Liver (tissue), 9 donors: ENCODE measurements around the gene LDLRAD3. TPM values are rescaled to one million over a fixed set of nuclear protein-coding genes. Genes with fewer than 3 reads are reported as not detected.

Source experiments
- DNase-seq: peaks from one replicate; pipeline ENCODE4 v3.0.0-alpha.2; 2017; ENCODE audit warnings: low spot score
- H3K27ac ChIP-seq, 2 donors: one replicate each; pipeline ENCODE4 v1.7.0; 2013; ENCODE audit warnings: inconsistent platforms in 2 of 2, low read length in 2 of 2, control low read depth in 1 of 2, low read depth in 1 of 2, mild to moderate bottlenecking in 1 of 2
- H3K27me3 ChIP-seq, 4 donors: one replicate each; pipeline versions ENCODE4 v1.6.1 to v1.7.0; 2013; ENCODE audit warnings: low read length in 3 of 4, inconsistent platforms in 1 of 4, mild to moderate bottlenecking in 1 of 4, moderate library complexity in 1 of 4; ENCODE audit not compliant: control insufficient read depth in 4 of 4, insufficient read depth in 4 of 4
- H3K36me3 ChIP-seq, 4 donors: one replicate each; pipeline versions ENCODE4 v1.6.1 to v1.7.0; 2013; ENCODE audit warnings: low read length in 3 of 4, mild to moderate bottlenecking in 3 of 4, low read depth in 1 of 4, moderate library complexity in 1 of 4; ENCODE audit not compliant: control insufficient read depth in 4 of 4, insufficient read depth in 3 of 4
- H3K4me1 ChIP-seq, 4 donors: one replicate each; pipeline versions ENCODE4 v1.6.1 to v1.7.0; 2013; ENCODE audit warnings: low read length in 3 of 4, mild to moderate bottlenecking in 3 of 4, moderate library complexity in 1 of 4; ENCODE audit not compliant: control insufficient read depth in 4 of 4, insufficient read depth in 4 of 4
- H3K4me3 ChIP-seq, 3 donors: one replicate each; pipeline versions ENCODE4 v1.6.1 to v1.7.0; 2013; ENCODE audit warnings: low read length in 3 of 3, control low read depth in 1 of 3, low read depth in 1 of 3, mild to moderate bottlenecking in 1 of 3
- H3K9ac ChIP-seq, 2 donors: one replicate each; pipeline ENCODE4 v1.7.0; 2013; ENCODE audit warnings: low read length in 2 of 2, mild to moderate bottlenecking in 2 of 2, moderate library complexity in 2 of 2, control low read depth in 1 of 2, low read depth in 1 of 2
- H3K9me3 ChIP-seq, 4 donors: one replicate each; pipeline versions ENCODE4 v1.6.1 to v1.7.0; 2013; ENCODE audit warnings: low read length in 3 of 4; ENCODE audit not compliant: control insufficient read depth in 4 of 4
- ATF3 ChIP-seq: IDR thresholded peaks from 2 replicates; pipeline ENCODE4 v1.6.1; 2016; ENCODE audit warnings: antibody characterized with exemption
- FOXA1 ChIP-seq: IDR thresholded peaks from 2 replicates; pipeline ENCODE4 v1.6.1; 2016; ENCODE audit warnings: antibody characterized with exemption
- FOXA2 ChIP-seq: IDR thresholded peaks from 2 replicates; pipeline ENCODE4 v1.6.1; 2016; ENCODE audit warnings: antibody characterized with exemption
- GABPA ChIP-seq, 2 donors: IDR thresholded peaks in 1 of 2; conservative IDR thresholded peaks in 1 of 2; 2 replicates each; pipeline ENCODE4 v1.6.1; 2016; ENCODE audit warnings: antibody characterized with exemption in 2 of 2, mild to moderate bottlenecking in 1 of 2, moderate library complexity in 1 of 2
- HNF4A ChIP-seq, 2 donors: conservative IDR thresholded peaks; 2 replicates each; pipeline ENCODE4 v1.6.1; 2016; ENCODE audit warnings: antibody characterized with exemption in 2 of 2, mild to moderate bottlenecking in 2 of 2
- HNF4G ChIP-seq: IDR thresholded peaks from 2 replicates; pipeline ENCODE4 v1.6.1; 2016; ENCODE audit warnings: antibody characterized with exemption
- JUND ChIP-seq, 2 donors: IDR thresholded peaks; 2 replicates each; pipeline ENCODE4 v1.6.1; 2016; ENCODE audit warnings: antibody characterized with exemption in 2 of 2
- MAX ChIP-seq: IDR thresholded peaks from 2 replicates; pipeline ENCODE4 v1.6.1; 2016; ENCODE audit warnings: antibody characterized with exemption
- NR2F2 ChIP-seq: IDR thresholded peaks from 2 replicates; pipeline ENCODE4 v1.6.1; 2016; ENCODE audit warnings: antibody characterized with exemption
- RAD21 ChIP-seq, 2 donors: IDR thresholded peaks; 2 replicates each; pipeline ENCODE4 v1.6.1; 2016; ENCODE audit warnings: antibody characterized with exemption in 2 of 2, mild to moderate bottlenecking in 2 of 2
- REST ChIP-seq: IDR thresholded peaks from 2 replicates; pipeline ENCODE4 v1.6.1; 2016; ENCODE audit warnings: antibody characterized with exemption, mild to moderate bottlenecking
- RXRA ChIP-seq, 2 donors: IDR thresholded peaks; 2 replicates each; pipeline ENCODE4 v1.6.1; 2017 to 2018; ENCODE audit warnings: antibody characterized with exemption in 2 of 2, mild to moderate bottlenecking in 1 of 2
- SP1 ChIP-seq: IDR thresholded peaks from 2 replicates; pipeline ENCODE4 v1.6.1; 2018; ENCODE audit warnings: antibody characterized with exemption, mild to moderate bottlenecking
- TAF1 ChIP-seq: conservative IDR thresholded peaks from 2 replicates; pipeline ENCODE4 v1.6.1; 2016; ENCODE audit warnings: antibody characterized with exemption, mild to moderate bottlenecking
- YY1 ChIP-seq: IDR thresholded peaks from 2 replicates; pipeline ENCODE4 v1.6.1; 2016; ENCODE audit warnings: antibody characterized with exemption, mild to moderate bottlenecking
- WGBS: extraction: QIAGEN DNeasy Blood & Tissue Kit; methylation state at CpG from one replicate; pipeline ENCODE4 v1.1.7; 2013; 5-methylcytosine and 5-hydroxymethylcytosine counted together
- polyA plus RNA-seq, 2 donors: library from polyadenylated mRNA; stranded (reverse) in 1 of 2; unstranded in 1 of 2; fragments of 200-250 nt in 1 of 2; fragments of >200 nt in 1 of 2; fragmentation: Nextera tagmentation in 1 of 2; extraction: Ambion mirVana in 1 of 2; gene quantifications; one replicate each; pipeline versions ENCODE4 v1.2.1 to v1.2.3, GENCODE V29; 2013 to 2015
- total RNA-seq, 2 donors: library from RNA; depleted of rRNA; stranded (reverse); fragments of >200 nt; gene quantifications; one replicate each; pipeline ENCODE4 v1.2.3, GENCODE V29; 2014
- donor health status: healthy.
- donor health status: healthy.
- donor health status: healthy.
- donor health status: healthy.
- donor health status: healthy.

LDLRAD3 gene
- total and polyA plus RNA-seq, 4 donors: 0.75 to 1.3 (median 0.93) TPM

- TF ChIP-seq MAX (no peak), NR2F2 (no peak), RAD21 (IDR thresholded peaks at IDR 0.05) (no peak), RXRA (IDR thresholded peaks at IDR 0.05) (no peak)
These were observed 295.8 kb downstream of the LDLRAD3 start (continued) for GRCh38 chr11:36239636-36240035.

GRCh38 chr11:36240173-36240572 lies 296.3 kb downstream of the LDLRAD3 start:
- TF ChIP-seq FOXA1 (no peak), JUND (IDR thresholded peaks at IDR 0.05) (no peak), ATF3 (no peak), YY1 (no peak)
- WGBS: 81% methylated on average over 4 of the region's 4 CpGs
- no peak overlapping the region for H3K4me3 ChIP-seq
- H3K27ac ChIP-seq: no peak overlapping the region
- no peak overlapping the region for H3K9ac ChIP-seq
- no peaks in the 10 kb centered on the region for H3K27me3 ChIP-seq
- H3K36me3 ChIP-seq: no peaks in the 10 kb centered on the region
- H3K9me3 ChIP-seq: no peaks in the 10 kb centered on the region
- H3K4me1 ChIP-seq: no peaks in the 10 kb centered on the region
- DNase-seq: no peak

GRCh38 chr11:36240801-36241200 lies 296.9 kb downstream of the LDLRAD3 start:
- TF ChIP-seq RXRA (IDR thresholded peaks at IDR 0.05) (no peak), NR2F2 (no peak), HNF4G (no peak), JUND (IDR thresholded peaks at IDR 0.05) (no peak), HNF4A (conservative IDR thresholded peaks at IDR 0.05) (no peak), GABPA (IDR thresholded peaks at IDR 0.05 in 1 of 2, conservative IDR thresholded peaks at IDR 0.05 in 1 of 2) (no peak), MAX (no peak), FOXA2 (no peak), ATF3 (no peak), SP1 (no peak), FOXA1 (no peak), REST (no peak), TAF1 (no peak), RAD21 (IDR thresholded peaks at IDR 0.05) (no peak)
- H3K27ac ChIP-seq: no peak overlapping the region
- no peak overlapping the region for H3K4me3 ChIP-seq
- H3K9me3 ChIP-seq: no peaks in the 10 kb centered on the region
- no peaks in the 10 kb centered on the region for H3K36me3 ChIP-seq
- no peak for DNase-seq
- no peak overlapping the region for H3K9ac ChIP-seq
- no peaks in the 10 kb centered on the region for H3K27me3 ChIP-seq
- 93% methylated on average over 4 of the region's 4 CpGs for WGBS
- no peaks in the 10 kb centered on the region for H3K4me1 ChIP-seq
